HepG2 (cell line): ENCODE measurements around the gene WDR37. TPM values are rescaled to one million over a fixed set of nuclear protein-coding genes. Genes with fewer than 3 reads are reported as not detected.

Experiments
- CHD2 ChIP-seq: IDR thresholded peaks from 2 replicates; pipeline ENCODE4 v1.6.1; 2011; ENCODE audit warnings: low read depth, low read length, improper control_type of control experiment
- EED ChIP-seq: sonication (generic); formaldehyde crosslinking; IDR thresholded peaks from 2 replicates; pipeline ENCODE4 v1.5.0; 2020; ENCODE audit warnings: mild to moderate bottlenecking, missing genetic modification reagents
- FOXO1 ChIP-seq: sonication (generic); formaldehyde crosslinking; IDR thresholded peaks from 2 replicates; pipeline ENCODE4 v1.4.0; 2020; ENCODE audit warnings: missing genetic modification reagents
- HMGA1 ChIP-seq: sonication (generic); formaldehyde crosslinking; conservative IDR thresholded peaks from 2 replicates; pipeline ENCODE4 v1.4.0; 2020; ENCODE audit warnings: missing genetic modification reagents
- HOXA3 ChIP-seq: sonication (generic); formaldehyde crosslinking; IDR thresholded peaks from 2 replicates; pipeline ENCODE4 v1.5.0; 2020; ENCODE audit warnings: missing genetic modification reagents
- LCORL ChIP-seq, 2 experiments: fragments of 450-650 bp in 1 of 2; sonication (generic) in 1 of 2; formaldehyde crosslinking in 1 of 2; IDR thresholded peaks; 2 replicates each; pipeline versions ENCODE4 v1.5.0 to v1.6.1; 2017 to 2020; ENCODE audit warnings: antibody characterized with exemption in 1 of 2, missing genetic modification reagents in 1 of 2
- NFYB ChIP-seq: sonication (generic); formaldehyde crosslinking; IDR thresholded peaks from 2 replicates; pipeline ENCODE4 v1.4.0; 2020; ENCODE audit warnings: missing genetic modification reagents
- RBFOX2 ChIP-seq: fragments of 200-400 bp; formaldehyde crosslinking; IDR thresholded peaks from 2 replicates; pipeline ENCODE4 v1.6.1; 2017; ENCODE audit warnings: low read depth, mild to moderate bottlenecking, low read length
- SPEN ChIP-seq: sonication (generic); formaldehyde crosslinking; IDR thresholded peaks from 2 replicates; pipeline ENCODE4 v1.5.1; 2020; ENCODE audit warnings: low read depth, mild to moderate bottlenecking, missing genetic modification reagents
- ZEB1 ChIP-seq: IDR thresholded peaks from 2 replicates; pipeline ENCODE4 v1.6.1; 2012; ENCODE audit warnings: mild to moderate bottlenecking, low read depth, inconsistent platforms; ENCODE audit not compliant: insufficient replicate concordance
- ZNF274 ChIP-seq: sonication (generic); formaldehyde crosslinking; IDR thresholded peaks from 2 replicates; pipeline ENCODE4 v1.5.1; 2020; ENCODE audit warnings: mild to moderate bottlenecking, missing genetic modification reagents
- ZNF7 ChIP-seq: IDR thresholded peaks from 2 replicates; pipeline ENCODE4 v1.6.1; 2016; ENCODE audit warnings: missing biosample characterization, missing genetic modification reagents
- ZNF772 ChIP-seq: sonication (generic); formaldehyde crosslinking; IDR thresholded peaks from 2 replicates; pipeline ENCODE4 v1.5.0; 2020; ENCODE audit warnings: mild to moderate bottlenecking, missing genetic modification reagents
- ZNF792 ChIP-seq: IDR thresholded peaks from 2 replicates; pipeline ENCODE4 v1.6.1; 2016
- ZSCAN29 ChIP-seq: sonication (generic); formaldehyde crosslinking; conservative IDR thresholded peaks from 2 replicates; pipeline ENCODE4 v1.4.0; 2020; ENCODE audit warnings: mild to moderate bottlenecking, missing genetic modification reagents
- polyA plus RNA-seq, 8 experiments: library from polyadenylated mRNA; depleted of rRNA in 3 of 8; stranded (reverse) in 7 of 8; unstranded in 1 of 8; fragments of >200 nt; fragmentation: Illumina TruSeq in 4 of 8; extraction: Trizol in 4 of 8; gene quantifications; 2 replicates each; pipeline versions ENCODE4 v1.2.1 to v1.2.3, GENCODE V29; 2011 to 2016; ENCODE audit warnings: low read depth in 4 of 8, missing spikeins in 1 of 8, mixed read lengths in 1 of 8; ENCODE audit not compliant: insufficient read depth in 1 of 8
- total RNA-seq, 5 experiments: library from RNA; depleted of rRNA; stranded (reverse); fragments of >200 nt; fragmentation: Illumina TruSeq; extraction: Trizol; gene quantifications; 2 replicates each; pipeline ENCODE4 v1.2.3, GENCODE V29; 2016; ENCODE audit warnings: low read depth in 1 of 5
- TF ChIP-seq, protein P1 (sequence below): sonication (generic); formaldehyde crosslinking; IDR thresholded peaks from 2 replicates; pipeline ENCODE4 v1.5.0; 2020; ENCODE audit warnings: missing genetic modification reagents
- TF ChIP-seq, protein P2 (sequence below): sonication (generic); formaldehyde crosslinking; IDR thresholded peaks from 2 replicates; pipeline ENCODE4 v1.8.0; 2022; ENCODE audit warnings: mild to moderate bottlenecking, missing genetic modification reagents, moderate library complexity
- TF ChIP-seq, protein P3 (sequence below): sonication (generic); formaldehyde crosslinking; IDR thresholded peaks from 2 replicates; pipeline ENCODE4; 2020; ENCODE audit warnings: missing genetic modification reagents, mild to moderate bottlenecking, borderline replicate concordance
- TF ChIP-seq, protein P4 (sequence below): sonication (generic); formaldehyde crosslinking; IDR thresholded peaks from 2 replicates; pipeline ENCODE4 v1.5.0; 2020; ENCODE audit warnings: missing genetic modification reagents
- TF ChIP-seq, protein P5 (sequence below): sonication (generic); formaldehyde crosslinking; IDR thresholded peaks from 2 replicates; pipeline ENCODE4 v1.5.0; 2020; ENCODE audit warnings: mild to moderate bottlenecking, missing genetic modification reagents, moderate library complexity
- TF ChIP-seq, protein P6 (sequence below): IDR thresholded peaks from 2 replicates; pipeline ENCODE4 v1.6.1; 2016

The WDR37 gene
- total and polyA plus RNA-seq, 2 of the 13 experiments (the other 11 are each of a cell fraction or from before 2014, with no cell fraction given): 5.9 to 7.5 TPM

DNA sequence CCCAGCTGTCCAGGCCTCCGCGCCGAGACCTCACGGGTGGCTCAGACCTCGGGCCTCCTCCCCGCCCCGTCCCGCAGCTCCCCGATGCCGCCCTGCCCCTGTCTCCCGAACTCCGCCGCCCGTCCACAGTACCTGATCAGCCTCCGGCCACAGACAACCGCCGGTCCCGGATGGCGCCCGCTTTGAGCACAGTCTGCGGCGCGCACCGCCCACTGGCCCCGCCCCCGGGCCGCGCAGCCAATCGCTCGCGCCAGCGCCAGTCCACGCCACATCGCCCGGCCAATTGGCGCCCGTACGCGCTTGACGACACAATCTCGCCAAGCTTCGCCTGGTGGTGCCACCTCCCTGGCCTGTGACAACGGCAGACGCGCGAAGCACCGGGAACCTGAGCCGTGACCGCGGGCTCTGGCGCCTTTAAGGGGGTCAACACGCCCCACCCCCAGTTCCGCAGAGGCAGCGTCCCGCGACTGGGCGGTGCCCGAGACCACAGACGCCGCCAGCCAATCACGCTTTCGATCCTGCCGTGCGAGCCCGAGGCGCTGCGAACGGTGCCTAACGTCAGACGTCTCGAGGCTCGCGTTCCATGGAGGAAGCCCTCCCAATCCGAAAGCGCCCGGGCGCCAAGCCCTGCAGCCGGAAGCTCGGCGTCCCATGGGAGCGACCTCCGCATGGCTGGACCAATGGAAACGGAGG, 7.3 kb upstream of the WDR37 start, which contains the start of gene IDI1 (continued):
- TF ChIP-seq, protein P1, sequence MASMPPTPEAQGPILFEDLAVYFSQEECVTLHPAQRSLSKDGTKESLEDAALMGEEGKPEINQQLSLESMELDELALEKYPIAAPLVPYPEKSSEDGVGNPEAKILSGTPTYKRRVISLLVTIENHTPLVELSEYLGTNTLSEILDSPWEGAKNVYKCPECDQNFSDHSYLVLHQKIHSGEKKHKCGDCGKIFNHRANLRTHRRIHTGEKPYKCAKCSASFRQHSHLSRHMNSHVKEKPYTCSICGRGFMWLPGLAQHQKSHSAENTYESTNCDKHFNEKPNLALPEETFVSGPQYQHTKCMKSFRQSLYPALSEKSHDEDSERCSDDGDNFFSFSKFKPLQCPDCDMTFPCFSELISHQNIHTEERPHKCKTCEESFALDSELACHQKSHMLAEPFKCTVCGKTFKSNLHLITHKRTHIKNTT (CRISPR knock-in tag): 0 out of 2 replicates have a peak, but pooled peaks have one; percentile 27
- TF ChIP-seq ZNF274 (CRISPR knock-in tag) (no peak; the same call in 1 of the 2 replicates), ZEB1 (no peak), LCORL (IDR thresholded peaks at IDR 0.05) (no peak), LCORL (CRISPR knock-in tag; IDR thresholded peaks at IDR 0.05) (peak; percentile 65), NFYB (CRISPR knock-in tag) (peak; percentile 89), ZNF7 (CRISPR knock-in tag) (no peak), SPEN (CRISPR knock-in tag) (peak; percentile 91; the same call in 1 of the 2 replicates), EED (CRISPR knock-in tag) (no peak; the same call in 1 of the 2 replicates), ZNF792 (CRISPR knock-in tag) (0 out of 2 replicates have a peak, but pooled peaks have one; percentile 7), ZNF772 (CRISPR knock-in tag) (no peak; the same call in 1 of the 2 replicates), CHD2 (peak; percentile 70), HOXA3 (CRISPR knock-in tag) (peak; percentile 95), RBFOX2 (peak; percentile 98), HMGA1 (CRISPR knock-in tag) (no peak), FOXO1 (CRISPR knock-in tag) (peak; percentile 63), ZSCAN29 (CRISPR knock-in tag) (peak; percentile 77; the same call in 1 of the 2 replicates)
- TF ChIP-seq, protein P2, sequence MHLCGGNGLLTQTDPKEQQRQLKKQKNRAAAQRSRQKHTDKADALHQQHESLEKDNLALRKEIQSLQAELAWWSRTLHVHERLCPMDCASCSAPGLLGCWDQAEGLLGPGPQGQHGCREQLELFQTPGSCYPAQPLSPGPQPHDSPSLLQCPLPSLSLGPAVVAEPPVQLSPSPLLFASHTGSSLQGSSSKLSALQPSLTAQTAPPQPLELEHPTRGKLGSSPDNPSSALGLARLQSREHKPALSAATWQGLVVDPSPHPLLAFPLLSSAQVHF (CRISPR knock-in tag): peak; percentile 24; the same call in 1 of the 2 replicates
- TF ChIP-seq, protein P3, sequence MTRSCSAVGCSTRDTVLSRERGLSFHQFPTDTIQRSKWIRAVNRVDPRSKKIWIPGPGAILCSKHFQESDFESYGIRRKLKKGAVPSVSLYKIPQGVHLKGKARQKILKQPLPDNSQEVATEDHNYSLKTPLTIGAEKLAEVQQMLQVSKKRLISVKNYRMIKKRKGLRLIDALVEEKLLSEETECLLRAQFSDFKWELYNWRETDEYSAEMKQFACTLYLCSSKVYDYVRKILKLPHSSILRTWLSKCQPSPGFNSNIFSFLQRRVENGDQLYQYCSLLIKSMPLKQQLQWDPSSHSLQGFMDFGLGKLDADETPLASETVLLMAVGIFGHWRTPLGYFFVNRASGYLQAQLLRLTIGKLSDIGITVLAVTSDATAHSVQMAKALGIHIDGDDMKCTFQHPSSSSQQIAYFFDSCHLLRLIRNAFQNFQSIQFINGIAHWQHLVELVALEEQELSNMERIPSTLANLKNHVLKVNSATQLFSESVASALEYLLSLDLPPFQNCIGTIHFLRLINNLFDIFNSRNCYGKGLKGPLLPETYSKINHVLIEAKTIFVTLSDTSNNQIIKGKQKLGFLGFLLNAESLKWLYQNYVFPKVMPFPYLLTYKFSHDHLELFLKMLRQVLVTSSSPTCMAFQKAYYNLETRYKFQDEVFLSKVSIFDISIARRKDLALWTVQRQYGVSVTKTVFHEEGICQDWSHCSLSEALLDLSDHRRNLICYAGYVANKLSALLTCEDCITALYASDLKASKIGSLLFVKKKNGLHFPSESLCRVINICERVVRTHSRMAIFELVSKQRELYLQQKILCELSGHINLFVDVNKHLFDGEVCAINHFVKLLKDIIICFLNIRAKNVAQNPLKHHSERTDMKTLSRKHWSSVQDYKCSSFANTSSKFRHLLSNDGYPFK (CRISPR knock-in tag): peak; percentile 63; the same call in 1 of the 2 replicates
- TF ChIP-seq, protein P4, sequence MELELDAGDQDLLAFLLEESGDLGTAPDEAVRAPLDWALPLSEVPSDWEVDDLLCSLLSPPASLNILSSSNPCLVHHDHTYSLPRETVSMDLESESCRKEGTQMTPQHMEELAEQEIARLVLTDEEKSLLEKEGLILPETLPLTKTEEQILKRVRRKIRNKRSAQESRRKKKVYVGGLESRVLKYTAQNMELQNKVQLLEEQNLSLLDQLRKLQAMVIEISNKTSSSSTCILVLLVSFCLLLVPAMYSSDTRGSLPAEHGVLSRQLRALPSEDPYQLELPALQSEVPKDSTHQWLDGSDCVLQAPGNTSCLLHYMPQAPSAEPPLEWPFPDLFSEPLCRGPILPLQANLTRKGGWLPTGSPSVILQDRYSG (CRISPR knock-in tag): peak; percentile 34; the same call in 1 of the 2 replicates
- TF ChIP-seq, protein P5, sequence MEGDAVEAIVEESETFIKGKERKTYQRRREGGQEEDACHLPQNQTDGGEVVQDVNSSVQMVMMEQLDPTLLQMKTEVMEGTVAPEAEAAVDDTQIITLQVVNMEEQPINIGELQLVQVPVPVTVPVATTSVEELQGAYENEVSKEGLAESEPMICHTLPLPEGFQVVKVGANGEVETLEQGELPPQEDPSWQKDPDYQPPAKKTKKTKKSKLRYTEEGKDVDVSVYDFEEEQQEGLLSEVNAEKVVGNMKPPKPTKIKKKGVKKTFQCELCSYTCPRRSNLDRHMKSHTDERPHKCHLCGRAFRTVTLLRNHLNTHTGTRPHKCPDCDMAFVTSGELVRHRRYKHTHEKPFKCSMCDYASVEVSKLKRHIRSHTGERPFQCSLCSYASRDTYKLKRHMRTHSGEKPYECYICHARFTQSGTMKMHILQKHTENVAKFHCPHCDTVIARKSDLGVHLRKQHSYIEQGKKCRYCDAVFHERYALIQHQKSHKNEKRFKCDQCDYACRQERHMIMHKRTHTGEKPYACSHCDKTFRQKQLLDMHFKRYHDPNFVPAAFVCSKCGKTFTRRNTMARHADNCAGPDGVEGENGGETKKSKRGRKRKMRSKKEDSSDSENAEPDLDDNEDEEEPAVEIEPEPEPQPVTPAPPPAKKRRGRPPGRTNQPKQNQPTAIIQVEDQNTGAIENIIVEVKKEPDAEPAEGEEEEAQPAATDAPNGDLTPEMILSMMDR (CRISPR knock-in tag): no peak
- TF ChIP-seq, protein P6, sequence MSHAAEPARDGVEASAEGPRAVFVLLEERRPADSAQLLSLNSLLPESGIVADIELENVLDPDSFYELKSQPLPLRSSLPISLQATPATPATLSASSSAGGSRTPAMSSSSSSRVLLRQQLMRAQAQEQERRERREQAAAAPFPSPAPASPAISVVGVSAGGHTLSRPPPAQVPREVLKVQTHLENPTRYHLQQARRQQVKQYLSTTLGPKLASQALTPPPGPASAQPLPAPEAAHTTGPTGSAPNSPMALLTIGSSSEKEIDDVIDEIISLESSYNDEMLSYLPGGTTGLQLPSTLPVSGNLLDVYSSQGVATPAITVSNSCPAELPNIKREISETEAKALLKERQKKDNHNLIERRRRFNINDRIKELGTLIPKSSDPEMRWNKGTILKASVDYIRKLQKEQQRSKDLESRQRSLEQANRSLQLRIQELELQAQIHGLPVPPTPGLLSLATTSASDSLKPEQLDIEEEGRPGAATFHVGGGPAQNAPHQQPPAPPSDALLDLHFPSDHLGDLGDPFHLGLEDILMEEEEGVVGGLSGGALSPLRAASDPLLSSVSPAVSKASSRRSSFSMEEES (CRISPR knock-in tag): 0 out of 2 replicates have a peak, but pooled peaks have one; percentile 14
